Activated CD4-positive, CD25-positive, alpha-beta regulatory T cell treated with anti-CD3 and anti-CD28 coated beads, Interleukin-2, amount 50 U/mL, for 24 hours (primary cell): ENCODE results near the gene TTC12.

Experiments
- ATAC-seq, 2 donors: fragments of 150-1000 bp; cut with Tn5 transposase; one replicate each; pipeline ENCODE4 v1.10.0; 2021; ENCODE audit warnings: mild to moderate bottlenecking in 1 of 2, moderate library complexity in 1 of 2

The TTC12 gene

GRCh38 chr11:113377681-113378412 is 63.5 kb downstream of the TTC12 start:
- no peak for ATAC-seq

- no peak for ATAC-seq
These were observed 64.3 kb downstream of the TTC12 start for GRCh38 chr11:113378692-113379091.

GRCh38 chr11:113382121-113382520 is 67.7 kb downstream of the TTC12 start:
- no peak for ATAC-seq

GRCh38 chr11:113384551-113384950 is 70.2 kb downstream of the TTC12 start:
- ATAC-seq = no peak

- no peak for ATAC-seq
These were observed 71.4 kb downstream of the TTC12 start for GRCh38 chr11:113385749-113386148.

- no peak for ATAC-seq
These were observed 72.5 kb downstream of the TTC12 start for GRCh38 chr11:113386866-113387265.

GRCh38 chr11:113387605-113388211 is 73.3 kb downstream of the TTC12 start, which contains the start of gene ANKK1:
TSS of gene ANKK1 (plus strand) at chr11:113387779. CDS start at chr11:113387885, 106 bp downstream.
- ATAC-seq = no peak

- no peak for ATAC-seq
These were observed 74.9 kb downstream of the TTC12 start for GRCh38 chr11:113389272-113389671.

- ATAC-seq = no peak
These were observed 78.0 kb downstream of the TTC12 start for GRCh38 chr11:113392236-113392921.

- no peak for ATAC-seq
These were observed 79.2 kb downstream of the TTC12 start for GRCh38 chr11:113393501-113393985.

- ATAC-seq = no peak
These were observed 80.5 kb downstream of the TTC12 start for GRCh38 chr11:113394919-113395318.

GRCh38 chr11:113395782-113396336 is 81.5 kb downstream of the TTC12 start:
- no peak for ATAC-seq

GRCh38 chr11:113396690-113397089 is 82.3 kb downstream of the TTC12 start:
- ATAC-seq = no peak

- ATAC-seq = no peak
These were observed 82.8 kb downstream of the TTC12 start for GRCh38 chr11:113397212-113397611.

GRCh38 chr11:113397821-113398220 is 83.4 kb downstream of the TTC12 start:
- ATAC-seq = no peak

GRCh38 chr11:113398669-113399430 is 84.5 kb downstream of the TTC12 start:
- ATAC-seq = no peak

- ATAC-seq = no peak
These were observed 86.3 kb downstream of the TTC12 start for GRCh38 chr11:113400631-113401230.

- no peak for ATAC-seq
These were observed 87.3 kb downstream of the TTC12 start for GRCh38 chr11:113401718-113402117.

GRCh38 chr11:113404859-113405430 is 90.6 kb downstream of the TTC12 start:
- no peak for ATAC-seq

- no peak for ATAC-seq
These were observed 91.5 kb downstream of the TTC12 start for GRCh38 chr11:113405724-113406478.

GRCh38 chr11:113407163-113407562 is 92.8 kb downstream of the TTC12 start:
- ATAC-seq = no peak
